Adrenal gland (tissue), 12 donors: ENCODE measurements around the gene NR1I3. TPM values are rescaled to one million over a fixed set of nuclear protein-coding genes. Genes with fewer than 3 reads are reported as not detected.
"Not testable (repeated sequence)": the region's sequence is repeated elsewhere in the genome, so short reads cannot be mapped to it uniquely, and the experiment has no call there.

ENCODE experiments used
- DNase-seq, 7 donors: peaks; one replicate each; pipeline ENCODE4 v3.0.0-alpha.2; 2019 to 2020
- H3K27ac ChIP-seq, 5 donors: fragments of 200-600 bp; sonication (generic) in 4 of 5; 1 replicate in 3 of 5; 2 replicates in 2 of 5; pipeline versions ENCODE4 v1.5.1 to v1.8.0; 2016 to 2020; ENCODE audit warnings: mild to moderate bottlenecking in 1 of 5
- H3K27me3 ChIP-seq: fragments of 200-600 bp; 2 replicates; pipeline ENCODE4 v1.8.0; 2021
- H3K36me3 ChIP-seq, 2 donors: fragments of 200-600 bp; replicated peaks in 1 of 2; 1 replicate in 1 of 2; 2 replicates in 1 of 2; pipeline versions ENCODE4 v1.5.1 to v1.8.0; 2018 to 2022
- H3K4me1 ChIP-seq, 2 donors: fragments of 200-600 bp; replicated peaks in 1 of 2; 1 replicate in 1 of 2; 2 replicates in 1 of 2; pipeline versions ENCODE4 v1.5.1 to v1.8.0; 2018 to 2021
- H3K4me3 ChIP-seq, 4 donors: fragments of 200-600 bp; sonication (generic) in 3 of 4; one replicate each; pipeline ENCODE4 v1.5.1; 2016 to 2018
- H3K9me3 ChIP-seq, 3 donors: fragments of 200-600 bp; sonication (generic) in 1 of 3; replicated peaks in 1 of 3; 1 replicate in 2 of 3; 2 replicates in 1 of 3; pipeline versions ENCODE4 v1.5.1 to v1.8.0; 2016 to 2021
- CTCF ChIP-seq, 6 experiments: fragments of 450-650 bp in 4 of 6; fragments of 200-600 bp in 2 of 6; sonication (generic) in 1 of 6; IDR thresholded peaks; 1 replicate in 5 of 6; 2 replicates in 1 of 6; pipeline versions ENCODE4 v1.5.1 to v1.8.0; 2016 to 2021; ENCODE audit warnings: antibody characterized with exemption in 6 of 6, mild to moderate bottlenecking in 2 of 6, moderate library complexity in 1 of 6
- POLR2A ChIP-seq, 2 donors: fragments of 450-650 bp; IDR thresholded peaks; one replicate each; pipeline ENCODE4 v1.6.1; 2017; ENCODE audit warnings: antibody characterized with exemption in 2 of 2, mild to moderate bottlenecking in 2 of 2, moderate library complexity in 1 of 2
- whole genome bisulfite sequencing, 4 donors: extraction: QIAGEN DNeasy Blood & Tissue Kit in 2 of 4; methylation state at CpG; one replicate each; pipeline versions ENCODE4 v1.1.5 to v1.1.7; 2013 to 2017; 5-methylcytosine and 5-hydroxymethylcytosine counted together
- intact Hi-C, 2 donors: fragments of 100-400 bp; cut with DNase I; formaldehyde crosslinking; loops; one replicate each; pipeline versions ENCODE4 v1.14.1 to v1.15.0; 2022 to 2023
- polyA plus RNA-seq, 3 donors: library from polyadenylated mRNA; stranded (reverse); fragments of 200-250 nt in 2 of 3; fragments of 350-450 nt in 1 of 3; fragmentation: Illumina TruSeq in 1 of 3; extraction: RNeasy Lipid Tissue Mini Kit (QIAGEN cat#74804) in 1 of 3; gene quantifications; one replicate each; pipeline ENCODE4 v1.2.3, GENCODE V29; 2013 to 2014
- total RNA-seq, 9 donors: library from RNA; depleted of rRNA in 4 of 9; stranded (reverse); fragments of >200 nt in 4 of 9; fragments of 120-200 nt in 1 of 9; fragmentation: NEBNext Ultra II Directional in 1 of 9; extraction: Animal tissue kit (Norgen Biotek cat#: 25700) in 1 of 9; gene quantifications; one replicate each; pipeline versions ENCODE4 v1.1.0 to v1.2.4, GENCODE V29; 2013 to 2023
- donor health status: healthy with polysubstance abuse.
- donor health status: Bipolar disorder and iron deficiency.
- donor health status: DM: yes; HTN: yes; CAD: no.
- donor health status: DM: no; HTN: no; CAD: no.
- donor health status: DM: no; HTN: no; CAD: no.
- donor health status: DM: yes; HTN: yes; CAD: no.

Gene NR1I3
- total and polyA plus RNA-seq, 12 donors = 0.16 to 0.50 TPM; not detected in 10

DNA sequence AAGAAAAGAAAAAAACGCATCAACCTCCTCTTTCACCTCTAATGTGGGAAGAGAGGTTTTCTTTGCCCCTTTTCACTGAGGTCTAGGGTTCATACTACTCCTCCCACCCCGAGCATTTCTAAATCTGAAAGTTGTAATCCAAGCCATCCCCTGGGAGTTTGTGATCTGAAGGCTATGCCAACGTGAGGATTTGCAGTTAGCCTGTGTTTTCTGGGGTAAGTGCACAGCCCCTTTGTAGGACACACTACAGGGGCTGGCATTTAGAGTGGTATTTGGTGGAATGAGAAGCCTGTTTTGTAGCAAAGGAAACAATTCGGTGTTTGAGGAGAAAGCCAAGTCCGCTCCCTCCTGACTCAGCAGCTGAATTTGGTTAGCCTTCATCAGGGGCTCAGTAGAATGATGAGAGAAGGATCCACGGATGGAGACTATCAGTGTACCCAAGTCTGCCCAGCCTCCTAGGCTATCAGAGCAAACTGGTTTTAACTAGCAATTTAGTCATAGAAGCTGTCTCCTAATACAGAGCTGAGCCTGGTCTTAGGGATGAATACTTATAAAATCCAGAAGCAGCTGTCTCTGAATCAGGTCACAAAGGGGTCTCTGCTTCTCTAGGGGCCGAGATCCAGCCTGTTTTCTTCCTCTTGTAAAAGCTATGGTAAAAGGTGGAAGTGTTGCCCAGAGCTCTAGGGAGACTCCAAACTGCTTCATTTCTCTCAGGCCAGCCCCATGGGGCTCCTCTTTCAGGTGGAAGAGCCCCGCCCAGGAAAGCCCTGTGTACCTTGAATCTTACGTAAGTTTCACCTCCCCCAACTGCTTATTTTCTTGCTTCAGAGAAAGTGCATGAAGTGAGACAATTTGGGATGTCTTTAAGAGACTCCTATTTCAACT, 22.6 kb upstream of the NR1I3 start:
- H3K4me3 ChIP-seq = no peak overlapping the region
- DNase-seq = no peak
- H3K27ac ChIP-seq = no peak overlapping the region
- H3K9me3 ChIP-seq = peaks cover 0 to 3% (median 0%) of the 10 kb centered on the region in 3 donors
- intact Hi-C loops = no loop called here
- 47 to 54% (median 52%) methylated on average over 9 of the region's 9 CpGs for WGBS, 4 donors
- H3K27me3 ChIP-seq = peaks cover 32% of the 10 kb centered on the region
- TF ChIP-seq CTCF (IDR thresholded peaks at IDR 0.05) (no peak), POLR2A (IDR thresholded peaks at IDR 0.05) (no peak)
- no peaks in the 10 kb centered on the region for H3K4me1 ChIP-seq
- H3K36me3 ChIP-seq = no peaks in the 10 kb centered on the region

- H3K4me1 ChIP-seq = no peaks in the 10 kb centered on the region
- peaks cover 32% of the 10 kb centered on the region for H3K27me3 ChIP-seq
- no peak for DNase-seq
- no peak overlapping the region for H3K27ac ChIP-seq
- H3K36me3 ChIP-seq = no peaks in the 10 kb centered on the region
- intact Hi-C loops = no loop called here
- peaks cover 0 to 3% (median 0%) of the 10 kb centered on the region in 3 donors for H3K9me3 ChIP-seq
- H3K4me3 ChIP-seq = no peak overlapping the region
- TF ChIP-seq POLR2A (IDR thresholded peaks at IDR 0.05) (no peak), CTCF (IDR thresholded peaks at IDR 0.05) (no peak)
- WGBS, 4 donors = 74 to 96% (median 79%) methylated on average over 1 of the region's 1 CpG
These were observed 21.8 kb upstream of the NR1I3 start for GRCh38 chr1:161259765-161260164.

- peaks cover 32% of the 10 kb centered on the region for H3K27me3 ChIP-seq
- no peak overlapping the region for H3K27ac ChIP-seq
- 43 to 53% (median 48%) methylated on average over 6 of the region's 6 CpGs for WGBS, 4 donors
- intact Hi-C loops = no loop called here
- DNase-seq = no peak
- no peak for TF ChIP-seq CTCF (IDR thresholded peaks at IDR 0.05)
- TF ChIP-seq POLR2A (IDR thresholded peaks at IDR 0.05) = no peak
- no peaks in the 10 kb centered on the region for H3K4me1 ChIP-seq
- peaks cover 0 to 3% (median 0%) of the 10 kb centered on the region in 3 donors for H3K9me3 ChIP-seq
- H3K36me3 ChIP-seq = no peaks in the 10 kb centered on the region
- H3K4me3 ChIP-seq = peak overlapping the region in 1 of 4 donors; percentile 47
These were observed 21.3 kb upstream of the NR1I3 start for GRCh38 chr1:161259345-161259702.

- TF ChIP-seq POLR2A (IDR thresholded peaks at IDR 0.05) (no peak), CTCF (IDR thresholded peaks at IDR 0.05) (no peak)
- Histone ChIP-seq H3K4me3 (peak within 1 kb of the TSS in 2 of 4 donors; percentile 7 to 47), H3K4me1 (no peaks in the 10 kb centered on the region), H3K27ac (no peak within 1 kb of the TSS), H3K9me3 (peaks cover 0 to 3% (median 0%) of the 10 kb centered on the region in 3 donors), H3K36me3 (no peaks in the 10 kb centered on the region), H3K27me3 (peaks cover 32% of the 10 kb centered on the region)
- DNase-seq = peak; percentile 25 to 60 (median 46)
- WGBS, 4 donors = 2 to 5% (median 3%) methylated on average over 22 to 62 of the region's 62 CpGs
- intact Hi-C loops = no loop called here
These were observed 20.7 kb upstream of the NR1I3 start, which contains the start of gene PCP4L1 for GRCh38 chr1:161258439-161259344. Gene PCP4L1, plus strand, starts transcription at chr1:161258745. Its CDS starts 230 bp downstream, at chr1:161258975.

- H3K9me3 ChIP-seq, H3K36me3 ChIP-seq, H3K4me1 ChIP-seq, intact Hi-C loops, H3K27ac ChIP-seq, H3K4me3 ChIP-seq, DNase-seq: not testable (repeated sequence)
- 82 to 90% (median 88%) methylated on average over 3 to 5 of the region's 5 CpGs for WGBS, 4 donors
- H3K27me3 ChIP-seq = peaks cover 32% of the 10 kb centered on the region
These were observed 19.1 kb upstream of the NR1I3 start for GRCh38 chr1:161257109-161257508.

DNA sequence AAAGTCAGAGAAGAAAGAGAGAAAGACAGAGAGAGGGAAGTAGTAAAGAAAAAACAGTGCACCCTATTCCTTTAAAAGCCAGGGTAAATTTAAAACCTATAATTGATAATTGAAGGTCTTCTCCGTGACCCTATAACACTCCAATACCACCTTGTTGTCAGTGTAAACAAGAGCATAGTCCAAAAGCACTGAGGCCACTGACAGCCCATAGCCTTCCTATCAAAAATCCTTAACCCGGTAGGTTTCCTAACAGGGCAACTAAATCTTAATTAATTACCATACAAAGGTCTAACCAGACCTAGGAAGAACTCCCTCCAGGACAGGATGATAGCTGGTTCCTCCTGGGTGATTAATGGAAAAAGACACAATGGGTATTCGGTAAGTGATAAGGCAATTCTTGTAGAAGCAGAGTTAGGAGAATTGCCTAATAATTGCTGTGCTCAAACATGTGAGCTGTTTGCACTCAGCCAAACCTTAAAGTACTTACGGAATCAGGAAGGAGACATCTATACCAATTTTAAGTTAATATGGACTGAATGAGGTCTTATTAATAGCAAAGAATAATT, 18.0 kb upstream of the NR1I3 start:
- WGBS, 4 donors = 71 to 86% (median 81%) methylated on average over 4 of the region's 4 CpGs
- H3K4me3 ChIP-seq, DNase-seq: not testable (repeated sequence)

More for the DNA sequence above, 18.0 kb upstream of the NR1I3 start:
- intact Hi-C loops, H3K36me3 ChIP-seq, H3K4me1 ChIP-seq, H3K9me3 ChIP-seq, H3K27ac ChIP-seq: not testable (repeated sequence)
- H3K27me3 ChIP-seq = peaks cover 32% of the 10 kb centered on the region
